K562 (cell line): ENCODE results near the gene BRICD5. TPM values are rescaled to one million over a fixed set of nuclear protein-coding genes. Genes with fewer than 3 reads are reported as not detected.
A peak's percentile ranks its signal among the peaks of the same experiment; 100 is the strongest.

ENCODE experiments used
- ATAC-seq: fragments of 200-7000 bp; cut with Tn5 transposase; 3 replicates; pipeline ENCODE4 v1.9.1; 2020; ENCODE audit warnings: moderate library complexity
- BruUV-seq: library from RNA; stranded (reverse); fragments of 400-500 nt; replicated peaks from 2 replicates; lab custom pipeline; 2021; lab: Mats Ljungman, UMichigan
- CTCF ChIA-PET: fragments of 300-600 bp; formaldehyde crosslinking; extraction: SDS; loops from one replicate; lab custom pipeline; 2021; ENCODE audit warnings: low intra/inter-chr PET ratio; lab: Yijun Ruan, JAX
- POLR2A ChIA-PET: fragments of 300-600, 350-650 bp; sonication (Branson Sonifier 250); formaldehyde crosslinking; extraction: SDS; loops from one replicate; lab custom pipeline; 2021; ENCODE audit warnings: antibody characterized with exemption, inconsistent platforms; lab: Yijun Ruan, JAX
- DNase-seq, 4 experiments: peaks; one replicate each; pipeline versions ENCODE4 v3.0.0 to v3.0.0-alpha.2; 2011 to 2018; ENCODE audit warnings: low spot score in 3 of 4, mixed read lengths in 3 of 4; ENCODE audit errors: extremely low read depth in 1 of 4
- FAIRE-seq: peaks from 2 replicates; lab custom pipeline; 2011; peaks lifted over from hg19 to GRCh38; lab: Jason Lieb, UNC
- H2AFZ ChIP-seq: 2 replicates; pipeline ENCODE4 v1.6.0; 2011; ENCODE audit warnings: low read depth, low read length, control low read depth, inconsistent platforms
- H3K27ac ChIP-seq: fragments of 200-600 bp; 3 replicates; pipeline ENCODE4 v1.8.0; 2011; ENCODE audit warnings: low read depth, mild to moderate bottlenecking, control low read depth, inconsistent platforms, low read length, moderate library complexity, mixed read lengths; ENCODE audit errors: extremely low read depth
- H3K27me3 ChIP-seq, 2 experiments: fragments of 300-600 bp in 1 of 2; 2 replicates in 1 of 2; 3 replicates in 1 of 2; pipeline versions ENCODE4 v1.6.0 to v1.8.0; 2011; ENCODE audit warnings: inconsistent platforms in 2 of 2, low read length in 2 of 2, mild to moderate bottlenecking in 1 of 2, mixed read lengths in 1 of 2, moderate library complexity in 1 of 2; ENCODE audit not compliant: control insufficient read depth in 2 of 2, insufficient read depth in 2 of 2
- H3K36me3 ChIP-seq: fragments of 300-600 bp; 3 replicates; pipeline ENCODE4 v1.8.0; 2011; ENCODE audit warnings: mild to moderate bottlenecking, low read length, inconsistent platforms; ENCODE audit not compliant: control insufficient read depth, insufficient read depth
- H3K4me1 ChIP-seq, 2 experiments: fragments of 200-600 bp in 1 of 2; replicated peaks in 1 of 2; 2 replicates in 1 of 2; 3 replicates in 1 of 2; pipeline versions ENCODE4 v1.5.1 to v1.8.0; 2011; ENCODE audit warnings: inconsistent platforms in 2 of 2, low read length in 2 of 2, mild to moderate bottlenecking in 1 of 2, mixed read lengths in 1 of 2, moderate library complexity in 1 of 2; ENCODE audit not compliant: control insufficient read depth in 2 of 2, insufficient read depth in 2 of 2
- H3K4me2 ChIP-seq: 2 replicates; pipeline ENCODE4 v1.6.1; 2011; ENCODE audit warnings: low read length, control low read depth, inconsistent platforms, mixed read lengths; ENCODE audit not compliant: insufficient read depth
- H3K4me3 ChIP-seq: fragments of 200-600 bp; sonication (generic), shearing (Covaris generic); 2 replicates; pipeline ENCODE4 v1.5.1; 2016; ENCODE audit warnings: control low read depth, inconsistent platforms
- H3K79me2 ChIP-seq: fragments of 200-600 bp; 3 replicates; pipeline ENCODE4 v1.8.0; 2011; ENCODE audit warnings: low read length, inconsistent platforms; ENCODE audit not compliant: control insufficient read depth, insufficient read depth
- H3K9ac ChIP-seq, 2 experiments: 2 replicates each; pipeline versions ENCODE4 v1.6.0 to v1.6.1; 2011; ENCODE audit warnings: low read depth in 2 of 2, low read length in 2 of 2, control low read depth in 1 of 2, inconsistent platforms in 1 of 2, mild to moderate bottlenecking in 1 of 2, mixed read lengths in 1 of 2; ENCODE audit not compliant: insufficient read depth in 1 of 2
- H3K9me1 ChIP-seq: one replicate; pipeline ENCODE4 v1.6.0; 2011; ENCODE audit warnings: inconsistent platforms, mild to moderate bottlenecking, low read length, moderate library complexity; ENCODE audit not compliant: control insufficient read depth, insufficient read depth
- H3K9me3 ChIP-seq: replicated peaks from 2 replicates; pipeline ENCODE4 v1.5.1; 2011; ENCODE audit warnings: low read depth, low read length, inconsistent platforms; ENCODE audit not compliant: control insufficient read depth, insufficient read depth
- H4K20me1 ChIP-seq: replicated peaks from 2 replicates; pipeline ENCODE4 v1.6.1; 2011; ENCODE audit warnings: low read length, inconsistent platforms, mixed read lengths; ENCODE audit not compliant: control insufficient read depth, insufficient read depth
- POLR2G ChIP-seq: fragments of 200-400 bp; formaldehyde crosslinking; IDR thresholded peaks from 2 replicates; pipeline ENCODE4 v1.6.1; 2017; ENCODE audit warnings: low read depth, mild to moderate bottlenecking, antibody characterized with exemption, low read length, moderate library complexity
- ZNF316 ChIP-seq: fragments of 450-650 bp; IDR thresholded peaks from 2 replicates; pipeline ENCODE4 v1.6.1; 2016
- WGBS: fragments of 100-300 bp; shearing (Covaris generic); methylation state at CpG from one replicate; pipeline ENCODE4 v1.1.6; 2016; ENCODE audit warnings: low coverage, mixed read lengths; ENCODE audit not compliant: insufficient coverage; ENCODE audit errors: missing lambda C conversion rate; 5-methylcytosine and 5-hydroxymethylcytosine counted together
- in situ Hi-C: fragments of 300-500 bp; cut with MboI; formaldehyde crosslinking; loops from 4 replicates; pipeline ENCODE4 v1.15.0; 2018; ENCODE audit warnings: inconsistent platforms, mixed read lengths
- intact Hi-C: fragments of 100-400 bp; cut with micrococcal nuclease; formaldehyde crosslinking; loops from 2 replicates; pipeline ENCODE4 v1.14.2; 2022
- polyA plus RNA-seq, 8 experiments: library from polyadenylated mRNA; depleted of rRNA in 4 of 8; stranded (reverse) in 5 of 8; unstranded in 3 of 8; fragments of >200 nt; fragmentation: Nextera tagmentation in 2 of 8; fragmentation: Illumina TruSeq in 1 of 8; extraction: Ambion mirVana in 2 of 8; extraction: Trizol in 1 of 8; gene quantifications; 2 replicates each; pipeline versions ENCODE4 v1.2.1 to v1.2.3, GENCODE V29; 2011 to 2014; ENCODE audit warnings: inconsistent platforms in 1 of 8, missing spikeins in 1 of 8
- total RNA-seq, 7 experiments: library from RNA; depleted of rRNA in 6 of 7; stranded (reverse); fragments of >200 nt in 6 of 7; fragmentation: Illumina TruSeq in 2 of 7; extraction: Trizol in 2 of 7; gene quantifications; 2 replicates each; pipeline versions ENCODE4 v1.2.1 to v1.2.3, GENCODE V29; 2011 to 2021; ENCODE audit warnings: low replicate concordance in 1 of 7

Gene BRICD5
- total and polyA plus RNA-seq, 9 of the 15 experiments (the other 6 are each of a cell fraction or from before 2014, with no cell fraction given) = 0.24 to 15.1 (median 2.4) TPM; not detected in 1

DNA sequence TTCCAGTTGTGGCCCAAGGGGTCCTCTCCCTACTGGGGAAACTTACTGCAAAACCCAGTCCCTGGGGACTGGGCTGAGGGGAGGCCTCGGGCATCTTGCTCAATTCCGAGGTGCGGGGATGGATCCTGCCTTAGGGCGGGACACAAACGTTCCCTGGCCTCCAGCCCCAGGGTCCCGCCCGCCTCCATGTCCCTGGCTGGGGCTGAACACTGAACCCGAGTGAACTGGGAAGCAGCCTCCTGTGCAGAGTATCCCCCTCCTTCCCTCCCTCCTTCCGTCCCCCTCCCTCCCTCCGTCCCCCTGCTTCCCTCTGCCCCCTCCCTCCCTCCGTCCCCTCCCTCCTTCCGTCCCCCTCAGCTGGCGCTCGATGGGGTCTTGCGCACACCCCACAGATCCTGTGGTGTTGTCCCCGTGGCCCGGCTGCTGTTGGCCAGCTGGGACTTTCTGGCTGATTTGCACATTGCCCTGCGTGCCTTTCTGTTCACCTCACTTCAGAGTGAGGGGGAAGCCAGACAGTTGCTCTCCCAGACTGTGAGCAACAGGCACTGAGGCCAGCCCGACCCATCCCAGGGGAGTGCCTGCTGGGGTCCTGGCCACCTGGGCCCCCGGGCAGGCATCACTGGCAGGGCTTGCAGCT lies 49.6 kb downstream of the BRICD5 start:
- Histone ChIP-seq H4K20me1 (peaks cover 18% of the 10 kb centered on the region; the same call in 1 of the 2 replicates), H3K27ac (no peak overlapping the region), H3K27me3 (no peaks in the 10 kb centered on the region), H3K36me3 (peaks cover 48% of the 10 kb centered on the region; the same call in 1 of the 3 replicates), H3K4me1 (peaks cover 8 to 70% of the 10 kb centered on the region in 2 experiments; a peak in 4 of 5 replicates), H3K9ac (peak overlapping the region in 1 of 2 experiments; percentile 17; a peak in 1 of 4 replicates), H3K9me3 (peaks cover 3% of the 10 kb centered on the region), H3K4me2 (no peak overlapping the region), H3K9me1 (peaks cover 6% of the 10 kb centered on the region), H3K79me2 (peaks cover 83% of the 10 kb centered on the region), H2AFZ (no peak overlapping the region), H3K4me3 (no peak overlapping the region)
- FAIRE-seq (no peak), DNase-seq (no peak), ATAC-seq (no peak)
- TF ChIP-seq POLR2G (0 out of 2 replicates have a peak, but pooled peaks have one; percentile 5), ZNF316 (no peak)
- intact Hi-C loops = no loop called here
- WGBS = 97% methylated on average over 9 of the region's 20 CpGs
- ChIA-PET CTCF (no interaction called here), POLR2A (no interaction called here)
- in situ Hi-C loops = no loop called here
- no TSS peak for BruUV-seq

Other genes starting within 250 kb of the BRICD5 start
Only the 7 nearest of the 24 such genes appear.
- 55.5 and 79.2 TPM in 2 replicates for gene TRAF7, start 55.1 kb downstream of the BRICD5 start, total RNA-seq (2014; rRNA removed)
- gene TRAF7, start 55.1 kb downstream of the BRICD5 start, total RNA-seq (2014; rRNA removed; fragmentation: Illumina TruSeq; extraction: Trizol) = 24.3 and 29.9 TPM in 2 replicates
- 42.8 and 45.9 TPM in 2 replicates for gene TRAF7, start 55.1 kb downstream of the BRICD5 start, total RNA-seq (2015; rRNA removed; fragmentation: Illumina TruSeq; extraction: Trizol)
- 109 and 113 TPM in 2 replicates for gene TRAF7, start 55.1 kb downstream of the BRICD5 start, total RNA-seq (2021)
- 41.6 and 61.6 TPM in 2 replicates for gene TRAF7, start 55.1 kb downstream of the BRICD5 start, polyA plus RNA-seq (2011; rRNA removed)
- gene TRAF7, start 55.1 kb downstream of the BRICD5 start, polyA plus RNA-seq (2014; fragmentation: Illumina TruSeq; extraction: Trizol) = 40.8 and 76.8 TPM in 2 replicates
- gene TRAF7, start 55.1 kb downstream of the BRICD5 start, polyA plus RNA-seq (2014; fragmentation: Nextera tagmentation; extraction: Ambion mirVana) = 1 to 10 TPM; 1.1 to 1.5 TPM
- gene TRAF7, start 55.1 kb downstream of the BRICD5 start, polyA plus RNA-seq (2014; rRNA removed) = 55.5 and 63.3 TPM in 2 replicates
- gene CASKIN1, start 14.3 kb downstream of the BRICD5 start, total RNA-seq (2014; rRNA removed) = 1.5 and 2.6 TPM in 2 replicates
- gene CASKIN1, start 14.3 kb downstream of the BRICD5 start, total RNA-seq (2014; rRNA removed; fragmentation: Illumina TruSeq; extraction: Trizol) = 0.10 and 0.15 TPM in 2 replicates
- gene CASKIN1, start 14.3 kb downstream of the BRICD5 start, total RNA-seq (2015; rRNA removed; fragmentation: Illumina TruSeq; extraction: Trizol) = 0.68 and 1.7 TPM in 2 replicates
- gene CASKIN1, start 14.3 kb downstream of the BRICD5 start, total RNA-seq (2021) = 4.5 and 7.0 TPM in 2 replicates
- 0.84 and 1.9 TPM in 2 replicates for gene CASKIN1, start 14.3 kb downstream of the BRICD5 start, polyA plus RNA-seq (2011; rRNA removed)
- 0.28 and 0.73 TPM in 2 replicates for gene CASKIN1, start 14.3 kb downstream of the BRICD5 start, polyA plus RNA-seq (2014; fragmentation: Illumina TruSeq; extraction: Trizol)
- not detected for gene CASKIN1, start 14.3 kb downstream of the BRICD5 start, polyA plus RNA-seq (2014; fragmentation: Nextera tagmentation; extraction: Ambion mirVana)
- 3.1 and 3.7 TPM in 2 replicates for gene CASKIN1, start 14.3 kb downstream of the BRICD5 start, polyA plus RNA-seq (2014; rRNA removed)
- 83.0 and 110 TPM in 2 replicates for gene MLST8, start 5.4 kb downstream of the BRICD5 start, total RNA-seq (2014; rRNA removed)
- gene MLST8, start 5.4 kb downstream of the BRICD5 start, total RNA-seq (2014; rRNA removed; fragmentation: Illumina TruSeq; extraction: Trizol) = 2.6 and 4.3 TPM in 2 replicates
- gene MLST8, start 5.4 kb downstream of the BRICD5 start, total RNA-seq (2015; rRNA removed; fragmentation: Illumina TruSeq; extraction: Trizol) = 15.7 and 16.0 TPM in 2 replicates
- 79.1 and 85.0 TPM in 2 replicates for gene MLST8, start 5.4 kb downstream of the BRICD5 start, total RNA-seq (2021)
- gene MLST8, start 5.4 kb downstream of the BRICD5 start, polyA plus RNA-seq (2011; rRNA removed) = 76.1 and 91.6 TPM in 2 replicates
- gene MLST8, start 5.4 kb downstream of the BRICD5 start, polyA plus RNA-seq (2014; fragmentation: Illumina TruSeq; extraction: Trizol) = 43.3 and 74.6 TPM in 2 replicates
- 1 to 10 TPM; 1.5 to 9.8 TPM for gene MLST8, start 5.4 kb downstream of the BRICD5 start, polyA plus RNA-seq (2014; fragmentation: Nextera tagmentation; extraction: Ambion mirVana)
- 116 TPM in 2 replicates for gene MLST8, start 5.4 kb downstream of the BRICD5 start, polyA plus RNA-seq (2014; rRNA removed)
- gene PGP, start 4.0 kb upstream of the BRICD5 start, total RNA-seq (2014; rRNA removed) = 57.6 and 70.2 TPM in 2 replicates
- 8.5 and 11.4 TPM in 2 replicates for gene PGP, start 4.0 kb upstream of the BRICD5 start, total RNA-seq (2014; rRNA removed; fragmentation: Illumina TruSeq; extraction: Trizol)
- 24.1 and 26.5 TPM in 2 replicates for gene PGP, start 4.0 kb upstream of the BRICD5 start, total RNA-seq (2015; rRNA removed; fragmentation: Illumina TruSeq; extraction: Trizol)
- gene PGP, start 4.0 kb upstream of the BRICD5 start, total RNA-seq (2021) = 44.9 and 49.6 TPM in 2 replicates
- gene PGP, start 4.0 kb upstream of the BRICD5 start, polyA plus RNA-seq (2011; rRNA removed) = 19.6 and 27.9 TPM in 2 replicates
- gene PGP, start 4.0 kb upstream of the BRICD5 start, polyA plus RNA-seq (2014; fragmentation: Illumina TruSeq; extraction: Trizol) = 14.2 and 20.7 TPM in 2 replicates
- 1 to 10 TPM; 1.1 to 3.0 TPM for gene PGP, start 4.0 kb upstream of the BRICD5 start, polyA plus RNA-seq (2014; fragmentation: Nextera tagmentation; extraction: Ambion mirVana)
- gene PGP, start 4.0 kb upstream of the BRICD5 start, polyA plus RNA-seq (2014; rRNA removed) = 54.0 and 55.6 TPM in 2 replicates
- gene E4F1, start 12.7 kb upstream of the BRICD5 start, total RNA-seq (2014; rRNA removed) = 94.9 and 97.1 TPM in 2 replicates
- gene E4F1, start 12.7 kb upstream of the BRICD5 start, total RNA-seq (2014; rRNA removed; fragmentation: Illumina TruSeq; extraction: Trizol) = 3.7 and 5.5 TPM in 2 replicates
- gene E4F1, start 12.7 kb upstream of the BRICD5 start, total RNA-seq (2015; rRNA removed; fragmentation: Illumina TruSeq; extraction: Trizol) = 33.1 and 37.3 TPM in 2 replicates
- gene E4F1, start 12.7 kb upstream of the BRICD5 start, total RNA-seq (2021) = 53.2 and 63.2 TPM in 2 replicates
- gene E4F1, start 12.7 kb upstream of the BRICD5 start, polyA plus RNA-seq (2011; rRNA removed) = 20.4 and 32.0 TPM in 2 replicates
- 5.6 and 23.2 TPM in 2 replicates for gene E4F1, start 12.7 kb upstream of the BRICD5 start, polyA plus RNA-seq (2014; fragmentation: Illumina TruSeq; extraction: Trizol)
- under 1 TPM; 0.48 to 0.96 TPM for gene E4F1, start 12.7 kb upstream of the BRICD5 start, polyA plus RNA-seq (2014; fragmentation: Nextera tagmentation; extraction: Ambion mirVana)
- 58.7 and 62.7 TPM in 2 replicates for gene E4F1, start 12.7 kb upstream of the BRICD5 start, polyA plus RNA-seq (2014; rRNA removed)
- 2.2 and 2.6 TPM in 2 replicates for gene DNASE1L2, start 25.6 kb upstream of the BRICD5 start, total RNA-seq (2014; rRNA removed)
- 0.11 TPM in 1 of 2 replicates, not detected in the other for gene DNASE1L2, start 25.6 kb upstream of the BRICD5 start, total RNA-seq (2014; rRNA removed; fragmentation: Illumina TruSeq; extraction: Trizol)
- 1.9 and 2.1 TPM in 2 replicates for gene DNASE1L2, start 25.6 kb upstream of the BRICD5 start, total RNA-seq (2015; rRNA removed; fragmentation: Illumina TruSeq; extraction: Trizol)
- 2.7 and 4.1 TPM in 2 replicates for gene DNASE1L2, start 25.6 kb upstream of the BRICD5 start, total RNA-seq (2021)
- gene DNASE1L2, start 25.6 kb upstream of the BRICD5 start, polyA plus RNA-seq (2011; rRNA removed) = 1.6 and 4.6 TPM in 2 replicates
- 0.25 and 0.83 TPM in 2 replicates for gene DNASE1L2, start 25.6 kb upstream of the BRICD5 start, polyA plus RNA-seq (2014; fragmentation: Illumina TruSeq; extraction: Trizol)
- under 1 TPM in 1 of 2 experiments, not detected in 1; 0.08 TPM for gene DNASE1L2, start 25.6 kb upstream of the BRICD5 start, polyA plus RNA-seq (2014; fragmentation: Nextera tagmentation; extraction: Ambion mirVana)
- 2.5 and 3.1 TPM in 2 replicates for gene DNASE1L2, start 25.6 kb upstream of the BRICD5 start, polyA plus RNA-seq (2014; rRNA removed)
- gene ECI1, start 40.7 kb upstream of the BRICD5 start, total RNA-seq (2014; rRNA removed) = 175 and 241 TPM in 2 replicates
- 21.4 and 22.6 TPM in 2 replicates for gene ECI1, start 40.7 kb upstream of the BRICD5 start, total RNA-seq (2014; rRNA removed; fragmentation: Illumina TruSeq; extraction: Trizol)
- gene ECI1, start 40.7 kb upstream of the BRICD5 start, total RNA-seq (2015; rRNA removed; fragmentation: Illumina TruSeq; extraction: Trizol) = 54.0 and 55.0 TPM in 2 replicates
- gene ECI1, start 40.7 kb upstream of the BRICD5 start, total RNA-seq (2021) = 172 and 181 TPM in 2 replicates
- gene ECI1, start 40.7 kb upstream of the BRICD5 start, polyA plus RNA-seq (2011; rRNA removed) = 70.5 and 106 TPM in 2 replicates
- gene ECI1, start 40.7 kb upstream of the BRICD5 start, polyA plus RNA-seq (2014; fragmentation: Illumina TruSeq; extraction: Trizol) = 32.0 and 72.2 TPM in 2 replicates
- 1 to 10 TPM; 4.7 to 7.6 TPM for gene ECI1, start 40.7 kb upstream of the BRICD5 start, polyA plus RNA-seq (2014; fragmentation: Nextera tagmentation; extraction: Ambion mirVana)
- 189 and 199 TPM in 2 replicates for gene ECI1, start 40.7 kb upstream of the BRICD5 start, polyA plus RNA-seq (2014; rRNA removed)